Measurements from ENCODE around the gene VEZT. TPM values are rescaled to one million over a fixed set of nuclear protein-coding genes. Genes with fewer than 3 reads are reported as not detected.
"Not testable (repeated sequence)": the region's sequence is repeated elsewhere in the genome, so short reads cannot be mapped to it uniquely, and the experiment has no call there.

The VEZT gene
- total RNA-seq, 1 donor from 2014 or later: 64.7 TPM

- H3K9me3 Mint-ChIP-seq: no peaks in the 10 kb centered on the region
- H3K36me3 Mint-ChIP-seq (ENCODE audit: low read depth): peaks cover 8% of the 10 kb centered on the region
- H3K27ac Mint-ChIP-seq: peak overlapping the region; percentile 98
- peaks cover 37% of the 10 kb centered on the region for H3K4me1 Mint-ChIP-seq (ENCODE audit: low read depth)
- H3K4me3 Mint-ChIP-seq: peak overlapping the region; percentile 97
- H3K27me3 Mint-ChIP-seq (ENCODE audit: insufficient read depth): peaks cover 7% of the 10 kb centered on the region
- intact Hi-C loops (cut with micrococcal nuclease): loop anchor here (1.0 to 10.0 kb wide), 8 partner anchors 116 to 1689 kb away; partner anchors contain the start of genes AMDHD1, CCDC38 and NEDD1
- DNase-seq (ENCODE audit: low spot score): peak; percentile 33
Measured at GRCh38 chr12:95218150-95219133, 835 bp downstream of the VEZT start.

- Mint-ChIP-seq H3K27me3 (ENCODE audit: insufficient read depth) (peaks cover 4% of the 10 kb centered on the region), H3K27ac (no peak overlapping the region), H3K9me3 (no peaks in the 10 kb centered on the region), H3K4me3 (peak overlapping the region; percentile 15), H3K36me3 (ENCODE audit: low read depth) (peaks cover 16% of the 10 kb centered on the region), H3K4me1 (ENCODE audit: low read depth) (peaks cover 45% of the 10 kb centered on the region)
- intact Hi-C loops (cut with micrococcal nuclease): no loop called here
- no peak for DNase-seq (ENCODE audit: low spot score)
Measured at GRCh38 chr12:95220190-95220589, 2.6 kb downstream of the VEZT start.

GRCh38 chr12:95220726-95221125 is 3.1 kb downstream of the VEZT start:
- peaks cover 4% of the 10 kb centered on the region for H3K27me3 Mint-ChIP-seq (ENCODE audit: insufficient read depth)

GRCh38 chr12:95224202-95225170 is 6.9 kb downstream of the VEZT start:
- Mint-ChIP-seq H3K27me3 (ENCODE audit: insufficient read depth) (no peaks in the 10 kb centered on the region), H3K36me3 (ENCODE audit: low read depth) (peaks cover 19% of the 10 kb centered on the region), H3K27ac (peak overlapping the region; percentile 7), H3K4me3 (no peak overlapping the region), H3K4me1 (ENCODE audit: low read depth) (peaks cover 26% of the 10 kb centered on the region), H3K9me3 (no peaks in the 10 kb centered on the region)
- intact Hi-C loops (cut with micrococcal nuclease): no loop called here
- DNase-seq (ENCODE audit: low spot score): no peak

More at GRCh38 chr12:95220726-95221125, 3.1 kb downstream of the VEZT start:
- intact Hi-C loops (cut with micrococcal nuclease): no loop called here
- Mint-ChIP-seq H3K4me1 (ENCODE audit: low read depth) (peaks cover 41% of the 10 kb centered on the region), H3K4me3 (peak overlapping the region; percentile 9), H3K36me3 (ENCODE audit: low read depth) (peaks cover 16% of the 10 kb centered on the region), H3K9me3 (no peaks in the 10 kb centered on the region), H3K27ac (no peak overlapping the region)
- DNase-seq (ENCODE audit: low spot score): no peak

GRCh38 chr12:95225645-95226212 is 8.1 kb downstream of the VEZT start:
- intact Hi-C loops (cut with micrococcal nuclease): no loop called here
- Mint-ChIP-seq H3K27ac (no peak overlapping the region), H3K9me3 (no peaks in the 10 kb centered on the region)

GRCh38 chr12:95227818-95228356 is 10.3 kb downstream of the VEZT start:
- H3K27ac Mint-ChIP-seq: no peak overlapping the region
- intact Hi-C loops (cut with micrococcal nuclease): no loop called here
- no peaks in the 10 kb centered on the region for H3K9me3 Mint-ChIP-seq
- DNase-seq (ENCODE audit: low spot score): no peak
- H3K36me3 Mint-ChIP-seq (ENCODE audit: low read depth): peaks cover 14% of the 10 kb centered on the region
- H3K4me1 Mint-ChIP-seq (ENCODE audit: low read depth): peaks cover 15% of the 10 kb centered on the region
- H3K4me3 Mint-ChIP-seq: no peak overlapping the region
- H3K27me3 Mint-ChIP-seq (ENCODE audit: insufficient read depth): no peaks in the 10 kb centered on the region

More at GRCh38 chr12:95225645-95226212, 8.1 kb downstream of the VEZT start:
- H3K36me3 Mint-ChIP-seq (ENCODE audit: low read depth): peaks cover 17% of the 10 kb centered on the region
- no peak overlapping the region for H3K4me3 Mint-ChIP-seq
- H3K27me3 Mint-ChIP-seq (ENCODE audit: insufficient read depth): no peaks in the 10 kb centered on the region
- DNase-seq (ENCODE audit: low spot score): no peak
- peaks cover 15% of the 10 kb centered on the region for H3K4me1 Mint-ChIP-seq (ENCODE audit: low read depth)

GRCh38 chr12:95228617-95229016 is 11.0 kb downstream of the VEZT start:
- H3K36me3 Mint-ChIP-seq (ENCODE audit: low read depth): peaks cover 14% of the 10 kb centered on the region
- no peaks in the 10 kb centered on the region for H3K9me3 Mint-ChIP-seq
- intact Hi-C loops (cut with micrococcal nuclease): no loop called here

GRCh38 chr12:95229636-95230035 is 12.0 kb downstream of the VEZT start:
- no peak for DNase-seq (ENCODE audit: low spot score)
- Mint-ChIP-seq H3K4me3 (no peak overlapping the region), H3K27me3 (ENCODE audit: insufficient read depth) (no peaks in the 10 kb centered on the region), H3K36me3 (ENCODE audit: low read depth) (peaks cover 13% of the 10 kb centered on the region), H3K4me1 (ENCODE audit: low read depth) (peaks cover 10% of the 10 kb centered on the region), H3K9me3 (no peaks in the 10 kb centered on the region), H3K27ac (no peak overlapping the region)
- intact Hi-C loops (cut with micrococcal nuclease): no loop called here

More at GRCh38 chr12:95228617-95229016, 11.0 kb downstream of the VEZT start:
- Mint-ChIP-seq H3K27me3 (ENCODE audit: insufficient read depth) (no peaks in the 10 kb centered on the region), H3K4me1 (ENCODE audit: low read depth) (peaks cover 15% of the 10 kb centered on the region), H3K27ac (no peak overlapping the region), H3K4me3 (no peak overlapping the region)
- DNase-seq (ENCODE audit: low spot score): no peak

- no peaks in the 10 kb centered on the region for H3K27me3 Mint-ChIP-seq (ENCODE audit: insufficient read depth)
- H3K27ac Mint-ChIP-seq: no peak overlapping the region
- no peak overlapping the region for H3K4me3 Mint-ChIP-seq
- intact Hi-C loops (cut with micrococcal nuclease): no loop called here
- H3K9me3 Mint-ChIP-seq: no peaks in the 10 kb centered on the region
- H3K36me3 Mint-ChIP-seq (ENCODE audit: low read depth): peaks cover 10% of the 10 kb centered on the region
- H3K4me1 Mint-ChIP-seq (ENCODE audit: low read depth): peaks cover 6% of the 10 kb centered on the region
- no peak for DNase-seq (ENCODE audit: low spot score)
Measured at GRCh38 chr12:95230313-95230712, 12.7 kb downstream of the VEZT start.

- no peak for DNase-seq (ENCODE audit: low spot score)
- no peak overlapping the region for H3K4me3 Mint-ChIP-seq
- H3K36me3 Mint-ChIP-seq (ENCODE audit: low read depth): peaks cover 8% of the 10 kb centered on the region
- H3K27ac Mint-ChIP-seq: no peak overlapping the region
- intact Hi-C loops (cut with micrococcal nuclease): no loop called here
- H3K4me1 Mint-ChIP-seq (ENCODE audit: low read depth): peaks cover 6% of the 10 kb centered on the region
- no peaks in the 10 kb centered on the region for H3K9me3 Mint-ChIP-seq
- H3K27me3 Mint-ChIP-seq (ENCODE audit: insufficient read depth): no peaks in the 10 kb centered on the region
Measured at GRCh38 chr12:95231190-95231589, 13.6 kb downstream of the VEZT start.

GRCh38 chr12:95234187-95234586 is 16.6 kb downstream of the VEZT start:
- H3K4me1 Mint-ChIP-seq (ENCODE audit: low read depth); H3K9me3 Mint-ChIP-seq; DNase-seq (ENCODE audit: low spot score); H3K27ac Mint-ChIP-seq; intact Hi-C loops (cut with micrococcal nuclease); H3K36me3 Mint-ChIP-seq (ENCODE audit: low read depth); H3K27me3 Mint-ChIP-seq (ENCODE audit: insufficient read depth); H3K4me3 Mint-ChIP-seq: not testable (repeated sequence)

- H3K4me1 Mint-ChIP-seq (ENCODE audit: low read depth): peaks cover 18% of the 10 kb centered on the region
- H3K27me3 Mint-ChIP-seq (ENCODE audit: insufficient read depth); DNase-seq (ENCODE audit: low spot score); H3K36me3 Mint-ChIP-seq (ENCODE audit: low read depth); H3K9me3 Mint-ChIP-seq; H3K4me3 Mint-ChIP-seq; H3K27ac Mint-ChIP-seq; intact Hi-C loops (cut with micrococcal nuclease): not testable (repeated sequence)
Measured at GRCh38 chr12:95235621-95236020, 18.0 kb downstream of the VEZT start.
